Pulmonary artery endothelial cell (primary cell): ENCODE results near the gene IMMP2L. TPM values are rescaled to one million over a fixed set of nuclear protein-coding genes. Genes with fewer than 3 reads are reported as not detected.
"Not testable (repeated sequence)": the region's sequence is repeated elsewhere in the genome, so short reads cannot be mapped to it uniquely, and the experiment has no call there.

Experiments
- DNase-seq: peaks from one replicate; pipeline ENCODE4 v3.0.0-alpha.2; 2011; ENCODE audit warnings: low read depth, low spot score
- total RNA-seq: library from RNA; depleted of rRNA; stranded (reverse); fragments of >200 nt; gene quantifications from 2 replicates; pipeline ENCODE4 v1.2.3, GENCODE V29; 2014

IMMP2L gene
- total RNA-seq, 1 donor from 2014 or later = 9.6 TPM

DNA sequence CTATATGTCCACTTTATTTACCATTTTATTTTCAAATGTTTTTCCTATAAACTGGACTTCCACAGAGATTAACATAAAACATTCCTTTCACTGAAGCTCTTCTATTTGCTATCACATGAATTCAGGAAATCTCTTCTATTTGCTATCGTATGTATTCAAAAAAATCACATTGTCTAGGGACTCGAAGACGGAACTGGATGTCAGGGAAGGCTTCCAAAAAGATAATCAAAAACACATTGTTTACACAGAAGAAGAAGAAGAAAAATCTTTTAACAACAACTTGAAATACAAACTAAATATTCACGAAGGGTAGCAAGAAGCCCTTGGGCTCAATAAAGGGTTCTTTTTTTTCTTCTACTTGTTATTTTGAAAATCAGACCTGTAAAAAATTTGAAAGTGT lies 897.5 kb downstream of the IMMP2L start:
- no peak for DNase-seq

- DNase-seq = not testable (repeated sequence)
Observed at GRCh38 chr7:110660637-110661036, 901.7 kb downstream of the IMMP2L start.

- DNase-seq = no peak
Observed at GRCh38 chr7:110650328-110650727, 912.0 kb downstream of the IMMP2L start.

DNA sequence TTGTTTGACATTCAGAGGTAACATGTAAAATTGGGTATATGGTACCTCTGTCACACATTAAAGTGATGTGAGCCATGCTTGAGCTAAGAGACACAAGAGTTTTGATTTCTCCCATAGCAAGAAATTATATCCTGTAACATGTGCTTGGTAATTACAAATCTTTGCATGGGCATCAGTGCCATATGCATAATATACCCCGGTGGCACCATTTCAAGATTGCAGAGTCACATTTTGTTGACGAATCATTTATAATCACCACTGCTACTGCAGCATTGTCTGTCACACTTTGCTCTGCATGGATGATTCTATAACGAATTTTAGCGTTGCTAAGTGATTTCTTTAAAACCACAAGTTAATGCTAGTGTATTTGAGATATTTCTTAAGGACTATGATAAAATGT lies 915.0 kb downstream of the IMMP2L start:
- no peak for DNase-seq

- DNase-seq = no peak
Observed at GRCh38 chr7:110646804-110647203, 915.5 kb downstream of the IMMP2L start.

DNA sequence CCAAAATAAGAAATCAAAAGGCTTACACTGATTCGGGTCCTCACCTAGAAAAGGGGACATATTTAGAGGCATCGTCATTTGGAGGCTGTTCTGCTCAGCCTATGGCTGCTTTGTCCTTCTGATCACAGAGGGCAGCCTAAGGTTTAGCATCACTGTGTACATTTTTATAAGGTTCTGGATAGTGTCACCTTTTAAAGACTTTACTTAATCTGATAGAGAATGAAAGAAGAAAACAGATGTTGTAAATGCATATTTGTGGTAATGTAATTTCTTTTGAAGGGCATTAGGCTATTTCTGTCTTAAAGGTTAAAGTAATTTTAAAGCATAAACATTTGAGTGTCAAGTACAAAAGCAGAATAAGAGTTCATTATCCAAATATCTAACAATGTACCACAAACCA lies 916.7 kb downstream of the IMMP2L start:
- DNase-seq = no peak

DNA sequence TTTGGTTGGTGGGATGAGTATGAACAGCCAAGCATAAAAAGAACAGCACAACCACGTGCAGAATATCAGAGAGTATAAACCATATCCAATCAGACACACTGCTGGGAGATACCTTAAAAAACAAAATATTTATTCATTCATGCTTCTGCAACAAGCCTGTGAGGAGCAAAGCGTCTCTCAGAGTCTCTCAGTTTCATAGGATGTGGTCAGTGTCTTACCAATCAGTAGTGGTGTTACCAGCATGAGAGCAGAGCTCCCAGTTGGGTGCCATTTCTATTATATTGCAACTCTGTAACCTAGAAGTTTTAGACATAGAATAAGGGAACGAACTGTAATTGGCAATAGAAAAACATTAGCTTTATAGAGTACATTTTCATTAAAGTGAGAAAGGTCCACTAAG lies 917.2 kb downstream of the IMMP2L start:
- no peak for DNase-seq

GRCh38 chr7:110637252-110637651 lies 925.0 kb downstream of the IMMP2L start:
- no peak for DNase-seq

DNA sequence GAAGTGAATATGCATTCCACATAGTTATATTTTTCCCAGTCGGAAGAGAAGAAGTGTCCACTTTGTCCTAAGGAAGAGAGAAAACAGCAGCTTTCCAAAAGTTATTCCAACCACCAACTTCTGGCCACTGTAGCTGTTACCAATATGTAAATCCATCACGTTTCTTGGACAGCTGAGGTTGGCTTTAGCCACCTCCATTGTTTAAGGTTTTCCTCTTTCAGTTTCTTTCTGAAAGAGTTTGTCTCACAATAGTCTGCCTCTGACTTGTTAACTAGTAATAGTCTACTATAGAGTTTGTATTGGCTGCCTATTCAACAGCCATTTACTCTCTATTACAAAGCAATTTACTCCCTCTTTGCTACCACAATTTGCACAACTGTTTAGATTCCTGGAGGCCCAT lies 929.0 kb downstream of the IMMP2L start:
- DNase-seq = no peak

DNA sequence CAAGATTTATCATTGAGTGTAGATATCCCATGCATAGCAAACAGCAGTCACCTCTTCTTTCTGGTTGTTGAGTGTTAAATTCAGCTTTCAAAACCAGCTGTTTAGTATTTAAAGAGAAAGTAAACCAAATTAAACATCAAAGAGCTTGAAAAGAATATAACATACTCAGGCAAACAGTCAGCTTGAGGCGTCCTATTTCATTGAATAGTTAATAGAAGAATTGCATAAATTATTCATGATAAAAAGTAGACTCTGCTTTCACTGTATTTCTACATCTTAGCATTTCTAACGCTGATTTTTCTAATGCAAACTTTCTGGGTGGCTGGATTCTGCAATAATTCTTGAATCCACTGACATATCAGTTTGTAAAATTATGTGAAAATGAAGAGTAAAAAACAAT lies 935.9 kb downstream of the IMMP2L start:
- DNase-seq = no peak

- no peak for DNase-seq
Observed at GRCh38 chr7:110625294-110625693, 937.0 kb downstream of the IMMP2L start.

DNA sequence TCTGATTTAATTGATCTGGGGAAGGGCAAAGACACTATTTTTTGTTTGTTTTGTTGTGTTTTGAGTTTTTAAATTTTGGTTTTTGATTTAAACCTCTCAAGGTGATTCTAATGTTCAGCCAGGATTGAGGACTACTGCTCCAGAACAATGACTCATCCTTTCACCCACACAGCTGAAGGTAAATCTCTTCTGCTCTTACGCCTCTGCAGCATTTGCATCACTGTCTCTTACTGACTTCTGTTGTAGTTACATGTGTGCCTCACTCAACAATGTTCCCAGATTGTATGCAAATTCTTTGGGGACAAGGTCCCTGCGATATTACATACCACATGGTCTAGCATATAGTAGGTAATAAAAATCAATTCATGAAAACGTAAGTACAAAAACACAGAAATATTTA lies 938.9 kb downstream of the IMMP2L start:
- DNase-seq = no peak

GRCh38 chr7:110621289-110621688 lies 941.0 kb downstream of the IMMP2L start:
- DNase-seq = no peak

- no peak for DNase-seq
Observed at GRCh38 chr7:110620110-110620735, 942.1 kb downstream of the IMMP2L start.
